HG03354 (cell line): ENCODE results near the gene LRRC17.

ENCODE experiments used
- ATAC-seq: cut with Tn5 transposase; IDR thresholded peaks from one replicate; pipeline ENCODE4 v1.9.1; 2021; ENCODE audit warnings: mild to moderate bottlenecking; ENCODE audit not compliant: unreplicated experiment, poor library complexity, severe bottlenecking

Gene LRRC17, protein sequence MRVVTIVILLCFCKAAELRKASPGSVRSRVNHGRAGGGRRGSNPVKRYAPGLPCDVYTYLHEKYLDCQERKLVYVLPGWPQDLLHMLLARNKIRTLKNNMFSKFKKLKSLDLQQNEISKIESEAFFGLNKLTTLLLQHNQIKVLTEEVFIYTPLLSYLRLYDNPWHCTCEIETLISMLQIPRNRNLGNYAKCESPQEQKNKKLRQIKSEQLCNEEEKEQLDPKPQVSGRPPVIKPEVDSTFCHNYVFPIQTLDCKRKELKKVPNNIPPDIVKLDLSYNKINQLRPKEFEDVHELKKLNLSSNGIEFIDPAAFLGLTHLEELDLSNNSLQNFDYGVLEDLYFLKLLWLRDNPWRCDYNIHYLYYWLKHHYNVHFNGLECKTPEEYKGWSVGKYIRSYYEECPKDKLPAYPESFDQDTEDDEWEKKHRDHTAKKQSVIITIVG

DNA sequence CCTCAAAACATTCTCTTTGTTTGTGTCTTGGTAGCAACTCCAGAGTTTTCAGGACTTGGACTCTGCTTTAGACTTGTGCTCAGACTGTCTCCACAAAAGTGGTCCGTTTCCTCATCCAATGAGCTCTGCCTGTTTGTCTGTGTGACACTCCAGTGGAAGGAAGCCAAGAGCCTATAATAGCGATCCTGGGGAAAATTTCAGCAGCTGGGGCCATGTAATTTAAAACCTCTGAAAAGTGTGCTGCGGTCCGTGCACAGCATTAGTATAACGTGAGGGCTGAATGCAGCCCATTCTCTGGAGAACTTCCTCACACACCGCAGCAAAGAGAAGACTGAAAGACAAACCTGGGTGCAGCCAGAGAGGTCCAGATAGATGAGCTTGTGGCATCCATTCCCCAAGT lies at the start of gene LRRC17:
Gene LRRC17 (plus strand): TSS at position 259 of the 400 bp plus-strand sequence. CDS start 20,914 bp downstream, outside the sequence.
- no peak for ATAC-seq

DNA sequence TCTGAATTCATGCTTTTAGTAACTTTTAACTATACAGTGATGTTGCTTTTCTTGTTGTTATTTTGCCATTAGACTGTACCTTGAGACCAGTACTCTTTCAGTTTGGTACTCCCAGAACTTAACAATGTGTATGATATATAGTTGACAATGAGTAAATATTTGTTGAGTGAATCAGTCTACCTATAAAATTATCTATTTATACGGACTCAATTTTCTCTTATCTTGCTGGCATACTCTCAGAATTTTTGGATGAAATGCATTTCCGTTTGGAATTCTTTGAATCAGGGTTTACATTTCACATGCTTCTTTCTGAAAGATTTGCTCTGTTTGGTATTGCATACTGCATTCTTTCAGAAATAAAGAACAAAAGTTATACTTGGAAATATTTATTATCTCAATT lies 47.8 kb upstream of the LRRC17 start:
- no peak for ATAC-seq

DNA sequence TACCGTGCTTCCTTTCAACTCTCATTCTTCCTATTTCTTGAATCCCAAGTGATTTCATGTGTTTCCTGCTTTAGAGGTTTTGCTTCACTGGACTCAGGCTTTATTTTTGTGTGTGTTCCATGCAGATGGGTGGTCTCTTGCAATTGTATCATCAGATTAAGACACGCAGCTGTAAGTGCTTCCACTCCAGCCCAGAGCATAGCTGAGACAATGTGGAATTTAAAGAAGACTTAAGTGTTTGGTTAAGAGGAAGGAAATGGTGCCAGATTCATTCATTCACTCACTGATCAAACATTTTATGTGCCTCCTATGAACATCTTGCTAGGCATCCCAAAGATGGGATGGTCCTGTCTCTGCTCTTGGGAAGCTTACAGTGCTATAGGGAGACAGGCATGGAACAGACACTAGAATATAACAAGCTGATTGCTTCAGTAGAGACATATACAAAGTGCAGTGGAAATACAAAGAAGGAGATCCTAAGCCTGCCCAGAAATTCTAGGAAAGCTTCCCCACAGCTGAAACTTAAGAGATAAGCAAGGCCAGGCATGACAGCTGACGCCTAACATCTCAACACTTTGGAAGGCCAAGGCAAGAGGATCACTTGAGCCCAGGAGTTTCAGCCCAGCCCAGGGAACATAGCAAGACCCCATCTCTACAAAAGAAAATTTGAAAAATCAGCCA lies 46.1 kb upstream of the LRRC17 start:
- no peak for ATAC-seq

DNA sequence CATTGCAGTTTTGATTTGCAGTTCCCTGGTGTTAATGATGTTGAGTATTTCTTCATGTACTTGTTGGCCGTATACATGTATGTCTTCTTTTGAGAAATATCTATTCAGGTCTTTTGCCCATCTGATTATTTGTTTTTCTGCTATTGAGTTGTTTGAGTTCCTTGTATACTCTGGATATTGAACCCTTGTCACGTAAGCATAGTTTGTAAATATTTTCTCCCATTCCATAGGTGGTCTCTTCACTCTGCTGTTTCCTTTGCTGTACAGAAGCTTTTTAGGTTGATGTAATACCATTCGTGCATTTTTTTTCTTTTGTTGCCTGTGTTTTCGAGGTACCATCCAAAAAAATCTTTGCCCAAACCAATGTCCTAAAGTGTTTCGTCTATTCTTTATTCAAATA lies 43.6 kb upstream of the LRRC17 start:
- no peak for ATAC-seq

DNA sequence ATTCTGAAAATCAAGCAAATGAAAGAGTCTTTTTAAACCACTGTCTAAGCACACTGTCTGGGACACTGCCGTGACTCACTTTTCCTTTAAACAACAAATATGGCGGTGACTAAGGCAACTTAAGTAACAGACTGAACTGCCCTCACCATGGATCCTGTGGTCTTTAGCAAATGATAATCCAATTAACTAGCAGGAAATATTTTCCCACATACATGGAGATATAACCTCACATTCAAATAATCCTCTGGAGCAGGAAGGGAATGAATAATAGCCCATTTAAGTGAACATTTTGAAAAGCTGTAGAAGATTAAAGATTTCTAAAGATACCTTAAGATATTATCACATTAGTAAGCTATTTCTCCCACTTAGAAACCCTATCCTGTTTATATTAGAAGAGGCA lies 40.3 kb upstream of the LRRC17 start:
- ATAC-seq, result no peak

DNA sequence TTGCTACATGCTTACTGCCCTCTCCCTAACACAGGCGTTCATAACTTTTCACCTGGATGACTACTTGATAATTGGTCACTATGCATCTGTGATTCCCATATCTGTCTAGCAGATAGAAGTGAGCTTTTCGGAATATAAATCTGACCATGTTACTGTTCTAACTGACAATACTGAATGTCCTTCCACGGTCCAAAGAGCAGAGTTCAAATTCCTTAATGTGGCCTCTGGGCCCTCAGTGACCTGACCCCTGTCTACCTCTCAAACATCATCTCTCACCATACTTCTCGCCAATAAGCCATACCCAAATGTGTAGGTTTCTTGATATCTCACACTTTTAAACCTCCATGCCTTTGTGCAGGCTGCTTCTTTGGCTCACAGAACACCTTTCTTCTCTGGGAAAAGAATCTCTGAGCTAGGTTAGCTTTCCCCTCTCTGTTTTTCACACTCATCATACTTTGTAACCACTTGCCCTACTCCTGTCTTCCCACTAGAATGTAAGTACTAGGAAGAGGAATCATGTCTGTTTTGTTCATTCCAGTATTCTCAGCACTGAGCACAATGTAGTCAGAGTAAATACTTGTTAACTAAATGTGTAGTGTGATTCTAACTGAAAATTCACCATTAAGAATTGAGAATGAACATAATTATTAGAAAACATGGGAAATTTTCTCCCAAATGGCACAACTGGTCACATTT lies 39.2 kb upstream of the LRRC17 start:
- peak; percentile 28 for ATAC-seq

DNA sequence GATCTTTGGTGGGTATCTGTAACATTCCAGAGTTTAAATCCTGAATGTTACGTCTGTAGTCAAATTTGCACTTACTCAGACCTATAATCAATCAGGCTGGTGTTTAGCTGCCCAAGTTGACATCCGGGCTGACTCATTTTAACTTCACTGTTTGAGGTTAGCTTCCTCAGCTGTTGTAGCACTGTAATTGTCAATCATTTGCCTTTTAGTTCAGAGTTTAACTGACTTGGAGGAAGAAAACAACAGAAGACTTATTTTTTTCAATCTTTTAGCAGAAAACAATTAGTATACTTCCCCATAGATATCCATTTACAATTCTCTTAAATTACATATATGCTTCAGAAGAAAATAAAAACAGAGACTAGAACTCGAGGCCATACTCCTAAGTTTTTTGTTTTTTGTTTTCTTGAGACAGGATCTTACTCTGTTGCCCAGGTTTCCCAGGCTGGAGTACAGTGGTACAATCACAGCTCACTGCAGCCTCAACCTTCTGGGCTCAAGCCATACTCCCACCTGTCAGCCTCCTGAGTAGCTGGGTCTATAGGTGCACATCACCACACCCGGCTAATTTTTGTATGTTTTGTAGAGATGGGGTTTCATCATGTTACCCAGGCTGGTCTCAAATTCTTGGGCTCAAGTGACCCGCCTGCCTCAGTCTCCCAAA lies 38.5 kb upstream of the LRRC17 start:
- ATAC-seq, result peak; percentile 100

DNA sequence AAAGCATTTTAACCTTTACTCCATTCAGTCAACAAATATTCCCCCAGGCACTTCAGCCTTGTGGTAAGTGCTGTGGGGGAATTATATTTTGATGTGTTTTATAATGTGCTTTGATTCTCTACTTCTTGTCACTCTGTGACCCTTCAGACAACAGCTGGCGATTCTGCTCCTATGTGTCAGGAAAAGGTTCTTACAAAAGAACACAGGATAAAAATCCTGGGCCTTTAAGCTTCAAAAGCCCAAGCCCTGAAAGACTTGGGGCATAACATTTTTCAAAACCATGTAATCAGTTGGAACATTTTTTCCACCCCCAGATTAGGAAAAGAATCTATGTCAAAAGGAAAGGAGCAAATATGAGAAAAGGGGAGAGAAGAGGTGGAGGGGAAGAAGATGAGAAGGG lies 37.8 kb upstream of the LRRC17 start:
- no peak for ATAC-seq

DNA sequence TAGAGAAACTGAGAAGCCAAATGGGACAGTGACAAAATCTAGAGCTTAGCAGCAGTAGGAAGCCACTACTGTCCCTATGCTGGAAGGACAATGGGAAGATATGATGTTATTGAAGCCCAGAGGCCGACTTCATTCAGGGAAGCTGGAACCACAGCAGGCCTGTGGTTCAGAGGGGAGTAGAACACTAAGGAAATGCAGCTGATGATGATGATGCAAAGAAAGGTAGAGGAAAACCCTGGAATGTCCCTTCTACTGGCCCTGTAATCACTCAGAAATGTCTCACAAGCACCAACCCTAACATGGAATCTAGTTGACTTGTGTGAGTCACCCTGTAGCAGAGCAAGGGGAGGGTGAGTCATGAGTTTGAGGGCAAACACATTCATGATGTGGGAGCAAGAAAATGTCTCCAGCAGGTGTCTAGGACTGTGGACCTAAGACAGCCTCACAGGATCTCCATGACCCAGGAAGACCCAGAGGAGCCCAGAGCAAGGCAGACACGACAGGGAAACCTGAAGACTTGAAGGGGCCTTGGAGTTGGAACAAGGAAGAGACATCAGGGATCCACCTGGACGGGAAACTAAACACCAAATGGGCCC lies 37.0 kb upstream of the LRRC17 start:
- no peak for ATAC-seq

DNA sequence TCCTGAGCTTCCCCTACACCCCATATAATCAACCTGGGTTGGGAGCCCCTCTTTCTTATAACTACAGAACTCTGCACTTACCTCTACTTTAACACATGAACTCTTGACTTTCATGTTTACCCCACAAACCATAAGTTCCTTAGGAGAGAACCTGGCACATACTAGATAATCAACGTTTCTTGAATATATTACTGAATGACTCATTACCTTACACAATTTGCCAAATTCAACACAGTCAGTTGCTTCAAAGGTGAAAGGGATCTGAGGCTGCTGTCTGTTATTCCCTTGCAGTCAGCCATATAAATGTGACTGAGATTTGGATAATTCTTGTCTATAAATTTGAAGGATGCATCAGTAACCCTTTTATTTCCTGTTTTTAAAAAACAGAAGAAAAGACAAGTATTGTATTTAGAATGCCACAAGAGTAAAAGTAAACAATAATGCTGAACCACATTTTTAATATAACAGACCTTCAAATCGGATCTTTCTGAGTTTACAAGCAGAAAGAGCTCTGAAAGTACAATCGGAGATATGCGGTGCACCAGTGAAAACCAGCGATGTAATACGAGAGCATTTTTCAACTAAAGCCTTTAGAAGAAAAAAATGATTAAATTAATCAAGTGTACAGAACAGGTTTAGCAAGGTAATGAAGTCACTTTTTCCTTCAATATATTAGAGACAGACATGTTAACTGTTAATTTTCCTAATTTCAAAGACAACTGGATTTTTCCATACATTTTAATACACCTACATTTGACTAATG lies 29.5 kb upstream of the LRRC17 start:
- ATAC-seq, result no peak

DNA sequence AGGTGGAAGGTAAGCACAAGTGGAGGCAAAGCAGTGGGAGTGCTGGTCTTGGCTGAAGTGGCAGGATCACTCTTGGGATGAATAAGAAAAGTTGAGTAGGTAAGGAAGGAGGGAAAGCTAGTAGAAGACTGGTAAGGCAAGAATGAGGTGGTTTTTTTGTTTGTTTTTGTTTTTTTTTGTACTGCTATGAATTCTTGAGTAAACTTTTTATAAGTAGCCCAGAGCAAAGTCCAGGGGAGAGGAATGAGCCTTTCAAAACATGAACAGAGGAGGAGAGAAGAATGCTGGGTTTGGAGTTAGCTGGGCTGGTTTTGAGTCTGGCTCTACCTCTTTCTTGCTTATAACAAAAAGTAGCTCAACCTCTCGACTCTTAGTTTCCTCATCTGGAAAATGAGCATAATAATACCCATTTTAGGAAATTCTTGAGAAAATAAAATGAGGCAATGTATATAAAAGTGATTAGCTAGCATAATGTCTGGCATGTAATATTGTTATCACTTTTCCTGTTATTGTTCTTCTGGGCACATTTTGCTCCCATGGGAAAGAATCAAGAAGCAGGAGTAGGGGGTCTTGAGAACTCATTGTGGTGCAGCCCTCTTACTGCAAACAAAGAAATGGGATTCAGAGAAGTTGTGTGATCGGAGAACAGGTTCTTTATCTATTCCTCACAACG lies 24.1 kb upstream of the LRRC17 start:
- no peak for ATAC-seq

DNA sequence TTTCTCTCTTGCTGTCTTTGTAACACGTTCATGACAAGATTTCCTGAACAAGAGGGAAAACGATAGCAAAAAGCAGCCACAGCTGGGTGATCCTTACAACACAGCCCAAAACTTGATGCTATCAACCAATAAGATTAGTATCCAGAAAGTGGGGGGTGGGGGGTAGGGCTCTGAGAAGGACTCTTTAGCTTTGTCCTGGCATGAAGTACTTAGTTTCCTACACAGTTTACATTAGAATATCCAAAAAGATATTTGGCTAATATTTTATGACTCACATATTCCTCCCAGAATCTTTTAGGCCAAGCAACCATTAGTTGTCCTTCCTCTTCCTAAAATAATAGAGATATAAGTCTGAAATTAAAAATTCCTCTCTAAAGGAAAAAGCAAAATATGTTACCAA lies 22.9 kb upstream of the LRRC17 start:
- no peak for ATAC-seq

DNA sequence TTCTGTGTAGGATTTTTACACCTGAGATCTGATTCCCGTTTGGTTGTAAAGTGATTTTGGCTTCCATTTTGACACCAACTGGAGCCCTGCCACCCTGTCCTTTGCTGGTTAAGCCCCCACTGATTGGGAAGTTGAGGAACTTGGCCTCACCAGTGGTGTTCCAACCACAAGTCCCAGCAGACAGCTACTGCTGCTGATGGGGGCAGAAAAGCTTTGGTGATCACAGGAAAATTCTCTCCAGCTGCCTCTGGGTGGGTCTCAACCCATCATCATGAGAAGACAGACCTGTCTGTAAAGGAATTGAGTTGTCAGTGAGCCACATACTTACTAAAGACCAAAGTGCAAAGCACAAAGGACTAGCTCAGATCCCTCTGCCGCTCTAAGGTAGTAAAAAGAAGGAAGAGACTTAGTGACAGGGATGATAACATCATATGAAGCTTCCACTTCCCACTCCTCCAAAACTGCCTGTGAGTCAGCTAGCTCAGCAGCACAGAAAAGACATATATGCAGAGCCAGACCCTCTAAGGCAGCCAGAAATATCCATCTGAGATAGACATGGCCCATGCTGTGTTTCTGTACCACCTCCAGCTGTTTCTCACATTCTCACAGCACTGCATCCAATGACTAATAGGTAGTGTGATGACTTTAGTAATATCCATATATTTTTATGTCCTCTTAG lies 22.4 kb upstream of the LRRC17 start:
- no peak for ATAC-seq

DNA sequence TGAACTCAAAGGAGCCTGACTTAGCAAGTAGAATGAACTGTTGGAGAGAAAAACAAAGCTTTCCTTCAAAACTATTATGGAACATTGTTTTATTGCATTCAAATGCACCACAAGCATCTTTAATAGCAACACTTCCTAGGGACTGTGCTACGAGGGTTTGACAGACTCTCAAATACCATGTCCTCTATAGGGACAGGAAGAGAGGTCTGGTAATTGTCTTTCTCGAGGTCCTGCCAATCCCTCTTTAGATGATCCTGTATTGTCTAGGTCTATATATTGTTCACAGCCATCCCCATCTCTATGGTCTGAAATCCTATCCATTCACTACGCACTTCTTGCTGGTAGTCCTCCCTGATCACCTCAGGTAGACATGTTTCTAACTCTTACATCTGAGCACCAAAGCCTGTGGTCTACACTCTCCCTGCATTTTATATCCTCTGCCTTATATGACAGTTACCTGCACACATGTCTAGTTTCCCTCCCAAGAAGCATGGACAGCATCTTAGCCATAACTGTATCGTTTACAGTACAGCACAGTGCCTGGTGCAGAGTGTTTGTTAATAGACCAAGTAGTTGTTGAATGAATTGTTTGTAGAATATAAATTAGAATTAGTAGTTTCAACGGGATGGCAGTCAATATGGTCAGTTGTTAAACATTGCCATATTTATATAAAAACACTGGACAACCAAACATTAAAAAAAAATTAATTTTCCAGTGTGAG lies 21.7 kb upstream of the LRRC17 start:
- no peak for ATAC-seq

DNA sequence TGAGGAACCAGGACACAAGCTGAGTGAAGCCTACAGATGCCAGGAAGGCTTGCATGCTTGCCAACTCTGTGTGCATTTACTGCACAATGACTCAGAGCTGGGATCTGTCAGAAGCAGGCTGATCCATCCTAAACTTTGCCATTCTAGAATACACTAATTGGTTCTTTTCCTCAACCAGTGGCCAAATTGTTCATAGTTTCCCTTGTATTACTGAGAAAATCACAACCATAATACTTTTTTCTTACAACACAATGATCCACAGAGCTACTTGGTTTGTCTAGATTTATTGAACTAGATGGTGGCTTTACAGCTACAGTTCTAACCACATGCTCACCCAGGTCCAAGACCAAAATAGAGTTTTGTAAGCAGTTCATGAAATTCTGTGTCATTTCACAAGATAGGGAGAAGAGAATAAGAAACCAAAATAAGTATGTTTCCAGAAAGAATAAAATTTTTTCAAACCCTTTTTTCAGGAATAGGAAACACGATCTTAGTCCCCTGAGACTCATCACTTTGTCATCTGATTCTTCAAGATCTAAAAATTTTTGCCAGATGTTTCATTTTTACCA lies 21.0 kb upstream of the LRRC17 start:
- ATAC-seq, result no peak

DNA sequence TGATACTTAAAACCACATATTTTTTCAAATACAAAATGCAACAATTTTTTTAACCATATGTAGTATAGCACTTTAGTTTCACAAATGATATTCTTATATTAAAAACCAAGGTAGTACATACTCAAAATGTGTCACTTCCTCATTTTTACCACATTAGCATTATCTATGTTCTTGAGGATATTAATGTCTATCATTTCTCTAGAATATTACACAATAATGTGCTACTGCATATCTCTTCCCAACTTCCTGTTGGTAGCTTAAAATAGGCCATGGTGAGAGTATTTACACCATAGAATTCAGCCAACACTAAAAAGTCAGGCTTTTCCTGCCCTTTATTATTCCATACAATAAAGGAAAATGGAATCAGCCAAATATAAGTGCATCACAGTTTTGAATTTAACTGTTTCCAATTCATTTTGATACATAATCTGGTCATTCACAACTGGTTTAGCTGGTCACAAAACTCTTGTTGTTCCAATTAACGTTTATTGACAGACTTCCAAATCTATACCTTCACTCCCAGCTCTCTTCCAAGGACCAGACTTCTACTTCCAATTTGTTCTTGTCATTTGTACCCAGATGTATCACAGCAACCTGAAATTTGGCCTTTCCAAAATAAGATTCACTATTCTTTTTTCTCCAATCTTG lies 20.0 kb upstream of the LRRC17 start:
- ATAC-seq, result no peak

DNA sequence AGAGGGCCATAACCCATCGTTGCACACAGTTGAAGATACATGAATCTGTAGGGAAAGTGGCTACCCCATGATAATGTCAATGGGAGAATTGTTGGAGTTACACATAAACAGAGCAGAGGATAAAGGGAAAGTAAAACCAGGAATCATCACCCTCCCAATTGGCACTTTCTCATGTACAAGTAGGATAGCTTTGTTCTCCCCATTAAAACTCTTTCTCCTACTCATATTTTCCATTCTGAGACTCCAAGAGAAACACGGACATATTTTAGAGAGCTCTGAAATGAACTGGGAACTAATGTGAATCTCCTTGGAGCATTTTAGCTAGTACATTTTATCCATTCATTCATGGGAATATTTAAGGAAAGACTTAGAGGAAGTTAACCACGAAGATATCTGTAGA lies 17.2 kb upstream of the LRRC17 start:
- no peak for ATAC-seq
